Measurements from ENCODE around the gene CACNB2.

DNA sequence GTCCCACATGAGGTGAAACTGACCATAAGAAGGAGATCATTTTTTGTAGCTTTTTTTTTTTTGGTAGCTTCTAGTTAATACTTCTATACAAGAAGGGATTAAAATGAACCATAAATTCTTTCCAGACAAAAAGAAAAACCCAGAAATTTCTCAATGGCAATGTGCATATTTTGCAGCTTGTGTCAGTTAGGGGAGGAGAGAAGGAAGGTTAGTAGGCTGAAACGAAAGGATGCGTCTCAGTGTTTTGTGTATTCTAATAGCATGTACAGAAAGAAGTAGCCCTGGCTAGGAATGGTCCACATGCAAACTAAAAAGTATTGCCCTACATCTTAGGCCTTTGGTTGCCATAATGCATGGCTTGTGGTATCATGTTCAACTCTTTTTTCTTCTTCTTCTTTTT is 90.6 kb downstream of the CACNB2 start:
- TF ChIP-seq, protein P1, sequence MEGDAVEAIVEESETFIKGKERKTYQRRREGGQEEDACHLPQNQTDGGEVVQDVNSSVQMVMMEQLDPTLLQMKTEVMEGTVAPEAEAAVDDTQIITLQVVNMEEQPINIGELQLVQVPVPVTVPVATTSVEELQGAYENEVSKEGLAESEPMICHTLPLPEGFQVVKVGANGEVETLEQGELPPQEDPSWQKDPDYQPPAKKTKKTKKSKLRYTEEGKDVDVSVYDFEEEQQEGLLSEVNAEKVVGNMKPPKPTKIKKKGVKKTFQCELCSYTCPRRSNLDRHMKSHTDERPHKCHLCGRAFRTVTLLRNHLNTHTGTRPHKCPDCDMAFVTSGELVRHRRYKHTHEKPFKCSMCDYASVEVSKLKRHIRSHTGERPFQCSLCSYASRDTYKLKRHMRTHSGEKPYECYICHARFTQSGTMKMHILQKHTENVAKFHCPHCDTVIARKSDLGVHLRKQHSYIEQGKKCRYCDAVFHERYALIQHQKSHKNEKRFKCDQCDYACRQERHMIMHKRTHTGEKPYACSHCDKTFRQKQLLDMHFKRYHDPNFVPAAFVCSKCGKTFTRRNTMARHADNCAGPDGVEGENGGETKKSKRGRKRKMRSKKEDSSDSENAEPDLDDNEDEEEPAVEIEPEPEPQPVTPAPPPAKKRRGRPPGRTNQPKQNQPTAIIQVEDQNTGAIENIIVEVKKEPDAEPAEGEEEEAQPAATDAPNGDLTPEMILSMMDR (IDR thresholded peaks at IDR 0.05; ENCODE audit: low read depth, low read length) = no peak
- TF ChIP-seq POLR2A (IDR thresholded peaks at IDR 0.05; ENCODE audit: extremely low read depth, insufficient read length) (no peak), MYC (IDR thresholded peaks at IDR 0.05; ENCODE audit: low read depth, low read length) (no peak)
- TF ChIP-seq, protein P2, sequence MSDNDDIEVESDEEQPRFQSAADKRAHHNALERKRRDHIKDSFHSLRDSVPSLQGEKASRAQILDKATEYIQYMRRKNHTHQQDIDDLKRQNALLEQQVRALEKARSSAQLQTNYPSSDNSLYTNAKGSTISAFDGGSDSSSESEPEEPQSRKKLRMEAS (IDR thresholded peaks at IDR 0.05; ENCODE audit: low read depth, low read length) = no peak

All from NB4 (cell line).